AG04450 (cell line): ENCODE data around the gene MS4A12. TPM values are rescaled to one million over a fixed set of nuclear protein-coding genes. Genes with fewer than 3 reads are reported as not detected.

Experiments
- CTCF ChIA-PET: fragments of 300-600, 350-600 bp; formaldehyde crosslinking; extraction: SDS; loops from one replicate; lab custom pipeline; 2022; ENCODE audit warnings: antibody characterized with exemption, inconsistent platforms; lab: Charles Lee
- POLR2A ChIA-PET: fragments of 350-600 bp; formaldehyde crosslinking; extraction: SDS; loops from one replicate; lab custom pipeline; 2021; ENCODE audit warnings: antibody characterized with exemption, inconsistent platforms; lab: Yijun Ruan, JAX
- DNase-seq: peaks from one replicate; pipeline ENCODE4 v3.0.0-alpha.2; 2011; ENCODE audit warnings: low read depth, low spot score
- H3K27ac ChIP-seq: one replicate; pipeline ENCODE4 v1.5.1; 2012; ENCODE audit warnings: low read depth, low read length, control low read depth
- H3K27me3 ChIP-seq: one replicate; pipeline ENCODE4 v1.6.0; 2012; ENCODE audit warnings: low read length; ENCODE audit not compliant: control insufficient read depth, insufficient read depth
- H3K4me3 ChIP-seq: 2 replicates; pipeline ENCODE4 v1.5.1; 2011; ENCODE audit warnings: mild to moderate bottlenecking, low read depth, low read length, control low read depth
- H3K9me3 ChIP-seq: 2 replicates; pipeline ENCODE4 v1.5.1; 2012; ENCODE audit warnings: low read length; ENCODE audit not compliant: control insufficient read depth, insufficient read depth
- polyA plus RNA-seq: library from polyadenylated mRNA; depleted of rRNA; stranded (reverse); fragments of >200 nt; gene quantifications from 2 replicates; pipeline ENCODE4 v1.2.3, GENCODE V29; 2011
- TF ChIP-seq, protein P1 (sequence below): IDR thresholded peaks from 2 replicates; pipeline ENCODE4 v1.5.1; 2011; ENCODE audit warnings: low read depth, low read length, control low read depth, inconsistent platforms

MS4A12 gene
- polyA plus RNA-seq, 1 experiment: not detected

DNA sequence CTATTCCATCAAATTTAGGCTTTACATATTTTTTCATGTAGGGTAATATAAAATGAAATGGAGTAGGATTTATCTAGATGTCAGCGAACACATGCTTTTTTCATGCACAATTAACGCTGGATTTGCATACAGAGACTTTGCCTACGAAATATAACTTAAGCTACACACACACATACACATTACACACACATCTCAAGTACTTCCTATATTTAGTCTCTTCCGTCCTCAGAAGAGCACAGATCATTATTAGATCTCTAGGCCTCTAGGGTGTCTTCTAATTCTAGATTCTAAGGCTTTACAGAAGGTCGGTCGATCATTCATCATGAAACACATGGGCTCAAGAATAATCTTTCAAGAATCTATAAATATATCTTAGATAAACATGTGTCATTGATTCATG lies 18.8 kb downstream of the MS4A12 start:
- ChIA-PET POLR2A (no interaction called here), CTCF (no interaction called here)
- Histone ChIP-seq H3K27me3 (no peaks in the 10 kb centered on the region), H3K4me3 (no peak overlapping the region), H3K27ac (no peak overlapping the region), H3K9me3 (peaks cover 11% of the 10 kb centered on the region)
- DNase-seq: no peak
- TF ChIP-seq, protein P1, sequence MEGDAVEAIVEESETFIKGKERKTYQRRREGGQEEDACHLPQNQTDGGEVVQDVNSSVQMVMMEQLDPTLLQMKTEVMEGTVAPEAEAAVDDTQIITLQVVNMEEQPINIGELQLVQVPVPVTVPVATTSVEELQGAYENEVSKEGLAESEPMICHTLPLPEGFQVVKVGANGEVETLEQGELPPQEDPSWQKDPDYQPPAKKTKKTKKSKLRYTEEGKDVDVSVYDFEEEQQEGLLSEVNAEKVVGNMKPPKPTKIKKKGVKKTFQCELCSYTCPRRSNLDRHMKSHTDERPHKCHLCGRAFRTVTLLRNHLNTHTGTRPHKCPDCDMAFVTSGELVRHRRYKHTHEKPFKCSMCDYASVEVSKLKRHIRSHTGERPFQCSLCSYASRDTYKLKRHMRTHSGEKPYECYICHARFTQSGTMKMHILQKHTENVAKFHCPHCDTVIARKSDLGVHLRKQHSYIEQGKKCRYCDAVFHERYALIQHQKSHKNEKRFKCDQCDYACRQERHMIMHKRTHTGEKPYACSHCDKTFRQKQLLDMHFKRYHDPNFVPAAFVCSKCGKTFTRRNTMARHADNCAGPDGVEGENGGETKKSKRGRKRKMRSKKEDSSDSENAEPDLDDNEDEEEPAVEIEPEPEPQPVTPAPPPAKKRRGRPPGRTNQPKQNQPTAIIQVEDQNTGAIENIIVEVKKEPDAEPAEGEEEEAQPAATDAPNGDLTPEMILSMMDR: no peak

DNA sequence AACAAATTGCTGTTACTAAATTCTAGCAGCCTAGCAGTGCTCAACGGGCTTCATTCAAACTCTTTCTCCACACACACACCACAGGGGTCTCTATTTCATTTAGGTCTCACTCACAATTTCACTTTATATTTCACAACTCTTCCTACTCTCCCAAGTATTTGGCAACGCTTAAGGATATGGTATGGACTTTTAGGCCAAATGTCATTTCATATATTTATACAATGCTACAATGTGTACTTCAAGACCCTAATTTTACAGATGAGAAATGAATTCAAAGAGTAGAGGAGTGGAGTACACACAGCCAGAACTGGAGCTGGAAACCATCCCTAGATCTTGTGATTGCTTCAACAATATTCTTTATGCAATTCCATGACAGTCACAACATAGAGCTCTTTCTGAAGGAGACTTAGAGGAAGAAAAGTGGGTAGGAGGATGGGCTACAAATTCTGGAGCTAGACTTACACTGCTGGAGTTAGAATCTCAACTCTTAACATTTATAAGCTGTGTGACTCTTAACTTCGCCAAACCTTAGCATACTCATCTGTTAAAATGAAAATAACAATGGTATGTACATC lies 20.2 kb downstream of the MS4A12 start:
- Histone ChIP-seq H3K9me3 (peaks cover 11% of the 10 kb centered on the region), H3K27ac (no peak overlapping the region), H3K4me3 (no peak overlapping the region), H3K27me3 (no peaks in the 10 kb centered on the region)
- ChIA-PET POLR2A (no interaction called here), CTCF (no interaction called here)
- no peak for DNase-seq
- TF ChIP-seq, protein P1: no peak

DNA sequence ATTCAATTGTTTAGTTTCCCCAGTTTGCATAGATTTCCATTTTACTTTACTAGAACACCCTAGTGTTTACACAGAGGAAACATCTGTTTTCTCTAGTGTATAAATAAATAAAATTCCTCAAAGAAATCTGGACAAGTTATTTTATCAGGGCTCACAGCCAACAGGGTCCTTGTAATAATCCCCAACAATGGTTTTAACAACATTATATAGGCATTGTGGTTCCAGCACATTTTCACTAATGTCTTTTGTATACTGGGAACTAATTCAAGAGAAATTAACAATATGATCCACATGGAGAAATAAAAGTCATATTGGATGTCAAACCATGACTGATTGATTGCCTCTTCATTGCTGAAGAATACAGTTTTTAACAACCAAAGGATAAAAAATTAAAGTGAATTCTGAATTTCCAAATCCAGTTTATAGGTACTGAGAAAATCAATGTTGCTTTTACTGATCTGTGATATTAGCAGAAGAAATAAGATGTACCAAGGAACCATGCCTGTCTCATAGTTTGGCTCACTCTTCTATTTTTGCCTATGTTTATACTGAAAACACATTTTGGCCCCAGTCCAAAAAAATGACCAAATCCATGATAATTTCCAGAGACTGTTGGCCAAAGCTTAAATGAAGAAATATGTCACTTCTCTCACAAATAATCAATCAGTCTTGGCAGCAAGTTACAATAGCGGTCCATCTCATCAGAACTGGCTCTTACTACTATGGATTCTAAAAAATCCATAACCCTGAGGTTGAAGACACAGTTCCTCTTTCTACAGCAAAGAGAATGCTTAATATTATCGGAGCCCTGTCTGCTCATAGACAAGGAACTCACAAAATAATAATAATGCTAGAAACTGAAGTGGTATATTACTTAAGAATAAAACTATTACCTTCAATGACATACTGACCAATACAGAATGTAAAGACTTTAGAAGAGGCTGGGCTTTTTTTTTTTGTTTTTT lies 21.2 kb downstream of the MS4A12 start:
- POLR2A ChIA-PET: no interaction called here
- Histone ChIP-seq H3K27ac (no peak overlapping the region), H3K9me3 (peaks cover 11% of the 10 kb centered on the region), H3K27me3 (no peaks in the 10 kb centered on the region), H3K4me3 (no peak overlapping the region)
- CTCF ChIA-PET: no interaction called here
- TF ChIP-seq, protein P1: no peak
- DNase-seq: no peak

DNA sequence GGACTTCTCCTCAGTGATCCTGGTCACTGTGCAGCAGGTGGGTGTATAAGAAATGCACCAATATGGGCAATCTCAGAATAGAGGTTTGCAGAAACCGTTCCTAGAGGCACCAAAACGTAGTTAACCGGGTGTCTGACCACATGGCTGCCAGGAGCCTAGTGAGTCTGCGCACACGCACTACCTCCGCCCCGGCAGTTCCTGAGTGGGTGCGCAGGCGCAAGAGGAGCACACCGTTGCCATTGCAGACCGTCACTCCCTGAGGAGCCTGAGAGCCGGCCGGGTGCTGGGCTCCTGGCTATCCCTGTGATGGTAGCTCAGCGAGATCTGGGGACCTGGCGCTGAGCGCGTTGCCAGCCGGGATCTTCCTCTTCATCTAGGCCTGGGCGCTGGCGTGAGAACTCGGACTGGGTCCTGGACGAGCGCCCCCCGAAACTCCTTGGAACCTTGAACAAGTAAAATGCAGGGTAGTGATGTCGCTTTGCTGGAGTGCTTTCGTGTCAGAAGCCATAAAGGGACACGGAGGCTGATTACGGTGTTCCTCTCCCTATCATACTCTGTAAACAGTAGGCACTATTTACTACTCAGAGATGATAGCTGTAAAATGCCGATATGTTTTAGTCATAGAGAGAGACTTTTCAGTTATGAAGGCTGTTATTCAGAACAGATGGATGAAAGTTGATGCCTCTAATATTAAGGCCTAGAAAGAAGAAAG lies 22.7 kb downstream of the MS4A12 start, which contains the start of gene MS4A13:
TSS of gene MS4A13 (plus strand) at position 249 of the 712 bp plus-strand sequence. CDS start 2,692 bp downstream, outside the sequence.
- no peak within 1 kb of the TSS for H3K4me3 ChIP-seq
- ChIA-PET CTCF (no interaction called here), POLR2A (no interaction called here)
- TF ChIP-seq, protein P1: no peak
- DNase-seq: no peak
- H3K27me3 ChIP-seq: no peaks in the 10 kb centered on the region
- no peak within 1 kb of the TSS for H3K27ac ChIP-seq
- H3K9me3 ChIP-seq: peaks cover 7% of the 10 kb centered on the region
